NCI-H446 treated with DMSO at 0.1 percent for 48 hours (cell line): Measurements from ENCODE around the gene MTCH1.

Experiments used
- DNase-seq: peaks from one replicate; lab custom pipeline; 2025; lab: John Stamatoyannopoulos, UW

The MTCH1 gene

DNA sequence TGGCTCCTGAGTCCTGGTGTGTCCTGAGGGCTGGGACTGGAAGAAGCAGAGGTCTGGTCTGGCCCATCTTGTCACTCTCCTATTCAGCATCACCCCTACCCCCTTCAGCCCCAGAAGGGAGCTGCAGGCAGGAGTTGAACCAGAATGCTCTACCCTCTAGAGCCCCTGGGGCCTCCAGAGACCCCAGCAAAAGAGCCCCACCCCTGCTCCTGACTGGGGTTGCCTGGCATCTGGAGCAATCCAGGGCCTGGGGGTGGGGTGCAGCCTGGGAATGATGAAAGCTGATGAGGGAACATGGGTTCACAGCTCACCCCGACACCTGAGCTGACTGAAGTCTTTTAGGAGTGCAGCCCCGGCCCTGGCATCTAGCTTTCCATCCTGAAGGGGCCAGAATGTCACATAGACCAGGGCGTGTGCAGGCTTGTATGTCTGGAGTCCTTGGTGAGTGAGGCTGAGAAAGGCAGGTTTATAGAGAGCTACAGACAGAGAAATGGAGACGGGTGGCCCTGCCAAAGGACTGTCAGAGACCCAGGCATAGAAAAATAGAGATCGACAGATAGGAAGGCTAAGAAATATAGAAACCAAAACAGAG, 31.7 kb upstream of the MTCH1 start:
- no peak for DNase-seq

DNA sequence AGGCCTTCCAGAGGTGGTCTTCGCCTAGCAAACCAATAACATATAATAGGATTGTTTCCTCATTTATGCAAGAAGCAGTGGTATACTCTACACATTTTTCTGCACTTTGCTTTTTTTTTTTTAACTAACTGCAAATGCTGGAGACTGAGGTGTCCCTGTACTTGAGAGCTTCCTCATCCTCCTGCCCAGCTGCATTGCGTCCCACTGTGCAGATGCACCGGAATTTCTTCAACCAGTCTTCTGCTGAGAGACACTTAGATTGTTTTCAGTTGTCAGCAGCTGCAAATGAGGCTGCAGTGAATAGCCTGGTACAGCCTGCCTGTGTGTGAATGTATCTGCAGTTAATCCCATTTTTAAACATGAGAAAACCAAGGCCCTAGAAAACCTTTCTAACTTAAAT, 31.0 kb upstream of the MTCH1 start:
- DNase-seq: no peak

DNA sequence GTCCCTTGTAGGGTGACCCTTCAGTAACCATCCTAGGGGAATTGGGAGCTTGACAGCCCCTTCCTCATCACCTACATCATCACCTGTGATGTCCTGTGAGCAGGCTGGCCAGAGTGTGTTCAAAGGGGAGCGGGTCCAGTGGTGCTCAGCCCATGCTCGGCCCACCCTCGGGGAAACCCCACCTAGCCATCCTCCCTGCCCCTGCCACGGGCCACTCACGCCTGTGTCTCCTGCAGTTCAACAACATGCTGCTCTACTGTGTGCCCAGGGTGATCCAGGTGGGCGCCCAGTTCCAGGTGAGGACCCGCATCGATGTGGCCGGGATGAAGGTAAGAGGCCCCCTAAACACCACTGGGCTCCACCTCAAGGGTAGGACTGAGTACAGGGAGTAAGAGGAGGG, 29.5 kb upstream of the MTCH1 start:
- DNase-seq: no peak

DNA sequence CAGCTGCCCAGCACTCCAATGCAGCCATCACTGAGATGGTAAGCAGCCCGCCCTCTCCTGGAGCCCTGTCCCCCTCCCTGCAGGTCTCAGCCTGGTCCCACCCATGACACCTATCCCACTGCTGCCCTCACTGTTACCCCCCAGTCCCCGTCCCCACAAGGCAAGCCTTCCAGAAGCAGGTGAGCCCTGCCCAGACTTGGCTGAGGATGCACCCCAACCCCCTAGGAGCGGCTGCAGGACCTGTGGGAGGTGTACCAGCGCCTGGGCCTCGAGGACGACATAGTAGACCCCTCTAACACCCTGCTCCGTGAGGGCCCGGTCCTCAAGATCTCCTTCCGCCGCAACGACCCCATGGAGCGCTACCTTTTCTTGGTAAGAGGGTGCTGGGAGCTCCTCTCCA, 28.7 kb upstream of the MTCH1 start:
- DNase-seq: no peak

DNA sequence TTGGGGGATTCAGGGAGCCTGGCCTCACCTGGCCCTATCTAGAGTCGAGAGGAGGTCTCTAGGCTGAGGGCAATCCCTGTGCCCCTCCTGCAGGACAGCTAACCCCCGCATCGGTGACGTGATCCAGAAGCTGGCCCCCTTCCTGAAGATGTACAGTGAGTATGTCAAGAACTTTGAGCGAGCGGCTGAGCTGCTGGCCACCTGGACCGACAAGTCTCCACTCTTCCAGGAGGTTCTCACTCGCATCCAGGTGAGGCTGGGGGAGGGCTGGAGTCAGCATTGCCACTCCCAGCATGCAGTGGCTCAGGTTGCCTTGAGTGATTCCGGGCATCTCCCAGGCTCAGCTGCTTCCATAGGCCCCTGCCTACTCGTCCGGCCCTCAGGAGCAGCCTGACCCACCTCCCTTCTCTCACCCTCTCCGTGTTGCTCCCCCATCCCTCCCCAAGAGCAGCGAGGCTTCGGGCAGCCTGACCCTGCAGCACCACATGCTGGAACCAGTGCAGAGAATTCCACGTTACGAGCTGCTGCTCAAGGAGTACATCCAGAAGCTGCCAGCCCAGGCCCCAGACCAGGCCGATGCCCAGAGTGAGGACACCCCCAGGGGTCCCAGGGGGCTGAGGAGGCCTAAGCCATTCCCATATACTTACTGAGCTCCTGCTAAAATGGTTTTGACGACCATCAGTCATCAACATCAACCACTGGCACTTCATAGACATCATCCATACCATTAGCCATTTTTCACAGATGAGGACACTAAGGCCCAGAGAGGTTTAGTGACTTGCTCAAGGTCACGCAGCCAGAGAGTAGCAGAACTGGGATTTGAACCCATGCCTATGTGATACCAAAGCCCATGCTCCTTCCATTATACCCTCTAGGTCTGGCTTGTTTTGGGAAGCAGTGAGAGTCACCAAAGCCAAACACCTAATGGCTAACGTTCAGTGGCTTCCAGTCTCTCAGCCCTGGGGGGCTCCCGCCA, 27.8 kb upstream of the MTCH1 start:
- no peak for DNase-seq

DNA sequence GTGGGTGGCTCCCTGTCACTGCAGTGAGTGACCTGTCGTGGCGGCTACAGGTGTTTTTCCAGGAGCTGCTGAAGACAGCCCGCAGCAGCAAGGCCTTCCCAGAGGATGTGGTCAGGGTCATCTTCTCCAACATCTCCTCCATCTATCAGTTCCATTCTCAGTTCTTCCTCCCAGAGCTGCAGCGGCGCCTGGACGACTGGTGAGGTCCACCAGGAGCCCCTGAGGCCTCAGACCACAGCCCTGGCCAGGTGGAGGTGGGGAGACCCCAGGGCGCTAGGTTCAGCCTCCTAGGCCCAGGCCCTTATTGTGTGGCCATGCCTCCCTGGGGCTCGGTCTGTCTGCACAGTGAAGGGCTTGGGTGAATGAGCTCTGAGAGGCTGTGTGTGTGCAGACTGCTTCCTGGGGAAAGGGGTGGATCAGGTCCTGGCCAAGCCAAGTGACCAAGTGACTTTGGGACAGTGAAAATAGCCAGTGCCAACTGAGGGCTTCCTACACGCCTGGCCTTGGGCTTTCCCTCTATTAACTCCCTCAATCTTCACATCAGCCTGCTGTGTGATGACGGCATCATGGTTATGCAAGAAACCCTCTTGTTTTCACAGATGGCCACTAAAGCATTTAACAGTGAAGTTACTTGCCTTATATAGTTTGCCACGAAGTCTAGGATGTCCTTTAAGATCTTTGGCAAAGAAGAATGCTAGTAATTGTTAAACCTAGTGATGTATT, 25.8 kb upstream of the MTCH1 start:
- DNase-seq: no peak

DNA sequence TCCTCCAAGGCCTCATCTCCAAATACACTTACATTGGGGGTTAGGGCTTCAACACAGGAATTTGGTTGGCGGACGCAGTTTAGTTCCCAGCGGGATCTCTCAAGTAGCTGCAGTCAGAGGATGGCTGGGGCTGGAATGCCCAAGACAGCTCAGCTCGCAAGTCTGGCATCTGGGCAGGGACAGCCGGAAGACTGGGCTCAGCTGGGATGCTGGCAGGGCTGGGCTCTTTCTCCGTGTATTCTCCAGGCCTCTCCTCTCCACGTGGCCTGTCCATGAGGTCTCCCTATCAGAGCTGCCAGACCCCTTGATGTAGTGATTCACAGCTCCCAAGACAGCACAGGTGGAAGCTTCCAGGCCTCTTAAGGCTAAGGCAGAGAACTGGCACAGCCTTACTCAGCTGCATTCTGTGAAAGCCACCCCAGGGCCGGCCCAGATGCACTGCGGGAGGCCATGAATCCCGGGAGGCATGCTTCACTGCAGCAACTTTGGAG, 24.5 kb upstream of the MTCH1 start:
- peak; percentile 14 for DNase-seq

DNA sequence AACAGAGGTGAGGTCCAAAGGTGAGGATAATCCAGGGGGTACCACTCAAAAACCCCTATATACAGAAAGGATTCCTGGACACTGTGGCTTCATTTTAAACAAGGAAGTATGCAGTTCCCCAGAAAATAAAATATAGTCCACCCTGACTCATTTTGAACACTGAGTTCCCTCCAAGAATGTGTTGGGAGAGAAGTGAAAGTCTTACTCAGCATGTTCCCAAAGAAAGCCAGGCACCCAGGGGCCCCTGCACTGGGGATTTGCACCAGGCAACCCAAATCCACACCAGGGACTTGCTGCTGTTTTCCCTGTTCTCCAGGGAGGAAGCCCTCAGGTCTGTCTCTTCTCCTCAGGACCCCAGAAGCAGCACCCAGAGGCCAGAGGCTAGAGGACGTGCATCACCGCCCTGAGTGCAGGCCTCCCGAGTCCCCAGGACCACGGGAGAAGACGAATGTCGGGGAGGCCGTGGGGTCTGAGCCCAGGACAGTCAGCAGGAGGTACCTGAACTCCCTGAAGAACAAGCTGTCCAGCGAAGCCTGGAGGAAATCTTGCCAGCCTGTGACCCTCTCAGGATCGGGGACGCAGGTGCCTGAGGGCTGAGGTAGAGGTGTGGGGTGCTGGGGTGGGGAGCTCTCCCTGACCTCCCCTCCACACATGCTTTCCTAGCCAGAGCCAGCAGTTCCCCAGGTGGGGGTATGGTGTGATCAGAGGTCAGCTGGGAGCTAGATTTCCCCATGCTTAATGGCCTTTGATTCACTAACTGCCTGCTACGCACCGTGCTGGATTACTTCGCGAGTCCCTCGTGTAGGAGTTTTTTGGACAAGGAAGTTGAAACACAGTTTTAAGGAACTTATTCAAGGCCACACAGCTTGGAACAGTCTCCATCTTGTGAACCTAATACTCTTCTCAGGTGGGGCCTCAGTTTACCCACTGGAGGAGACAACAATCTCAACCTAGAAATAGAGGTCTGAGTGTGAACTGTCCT, 22.8 kb upstream of the MTCH1 start:
- no peak for DNase-seq

DNA sequence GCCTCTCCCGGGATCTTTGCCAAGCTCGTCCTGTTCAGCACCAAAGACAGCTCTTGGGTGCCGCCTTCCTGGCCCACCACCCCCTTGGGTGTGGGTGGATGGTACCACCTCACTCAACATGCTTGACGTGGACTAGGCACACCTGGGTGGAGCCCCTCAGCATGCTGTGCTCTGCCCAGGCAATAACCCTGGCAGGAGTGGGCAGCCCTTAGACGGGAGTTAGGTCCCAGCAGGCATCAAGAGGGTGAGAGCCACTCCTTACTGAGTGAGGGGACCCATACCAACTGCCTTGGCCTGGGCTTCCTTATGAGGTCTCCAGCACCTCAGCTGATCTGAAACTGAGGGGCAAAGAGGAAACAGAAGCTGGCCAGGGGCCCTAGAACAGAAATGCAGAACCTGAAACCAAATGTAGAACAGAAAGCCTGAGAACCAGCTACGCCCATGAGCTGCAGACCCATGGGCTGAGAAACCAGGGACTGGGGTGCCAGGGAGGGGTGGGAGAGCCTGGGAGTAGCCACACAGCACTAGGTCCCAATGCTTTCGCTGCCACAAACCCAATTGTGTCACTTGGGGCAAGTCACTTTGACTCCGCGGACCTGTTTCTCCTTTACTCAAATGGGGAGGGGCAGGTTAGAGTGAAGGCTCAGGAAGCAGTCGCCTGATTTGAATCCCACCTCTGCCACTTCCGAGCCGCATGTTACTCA, 21.5 kb upstream of the MTCH1 start:
- DNase-seq: no peak

DNA sequence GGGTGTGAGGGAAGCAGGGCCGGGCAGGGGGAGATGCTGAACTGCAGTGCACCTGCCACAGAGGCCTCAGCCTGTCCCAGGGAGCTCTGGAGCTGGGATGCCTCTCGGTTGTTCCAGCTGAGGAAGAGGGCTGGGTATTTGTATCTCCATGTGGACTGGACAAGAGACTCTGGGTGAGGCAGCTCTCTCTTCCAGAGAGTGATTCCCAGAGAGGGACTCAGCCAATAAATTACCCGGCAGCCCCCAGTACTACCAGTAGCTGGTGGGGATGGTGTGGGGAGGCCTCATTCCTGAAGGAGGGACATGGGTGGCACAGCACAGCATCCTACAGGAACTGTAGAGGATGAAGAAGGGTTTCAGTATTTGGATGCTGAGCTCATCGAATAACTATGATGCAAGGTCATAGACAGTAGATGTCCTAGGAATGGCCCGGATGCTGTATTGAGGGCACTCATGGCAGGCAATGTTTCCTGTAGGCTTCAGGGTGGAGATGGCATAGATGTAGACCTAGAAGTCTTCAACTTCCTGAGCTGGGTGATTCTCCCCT, 20.9 kb upstream of the MTCH1 start:
- DNase-seq: no peak

DNA sequence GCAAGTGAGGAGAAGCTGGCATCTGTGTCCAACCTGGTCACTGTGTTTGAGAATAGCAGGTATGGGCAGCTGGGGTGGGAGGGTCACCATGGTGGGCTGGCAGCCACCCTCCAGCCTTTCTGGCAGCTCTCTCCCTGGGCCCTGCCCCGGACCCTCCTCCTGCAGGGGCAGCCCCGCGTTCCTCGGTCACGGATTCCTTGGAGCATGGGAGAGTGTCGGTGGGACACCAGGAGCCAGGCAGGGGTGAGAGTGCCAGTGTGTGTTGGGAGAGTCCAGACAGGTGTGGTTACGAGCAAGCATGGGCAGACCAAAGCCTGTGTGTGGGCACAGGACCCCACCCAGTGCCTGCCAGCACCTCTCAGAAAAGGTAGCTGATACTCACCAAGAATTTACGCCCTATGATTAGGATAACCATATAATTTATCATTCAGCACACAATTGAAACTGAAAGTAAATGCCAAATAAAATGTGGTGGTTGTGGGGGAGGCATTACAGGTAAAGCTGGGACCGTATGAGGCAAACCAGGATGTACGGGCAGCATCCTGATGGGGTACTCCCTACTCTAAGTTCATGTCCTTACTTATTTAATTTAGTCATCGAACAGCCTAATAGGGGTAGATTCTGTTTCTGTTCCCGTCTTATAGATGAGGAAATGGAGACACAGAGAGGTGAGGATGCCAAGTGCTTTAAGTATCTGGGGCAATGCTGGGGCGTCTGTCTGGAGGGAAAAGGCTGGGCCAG, 20.0 kb upstream of the MTCH1 start:
- DNase-seq: no peak

DNA sequence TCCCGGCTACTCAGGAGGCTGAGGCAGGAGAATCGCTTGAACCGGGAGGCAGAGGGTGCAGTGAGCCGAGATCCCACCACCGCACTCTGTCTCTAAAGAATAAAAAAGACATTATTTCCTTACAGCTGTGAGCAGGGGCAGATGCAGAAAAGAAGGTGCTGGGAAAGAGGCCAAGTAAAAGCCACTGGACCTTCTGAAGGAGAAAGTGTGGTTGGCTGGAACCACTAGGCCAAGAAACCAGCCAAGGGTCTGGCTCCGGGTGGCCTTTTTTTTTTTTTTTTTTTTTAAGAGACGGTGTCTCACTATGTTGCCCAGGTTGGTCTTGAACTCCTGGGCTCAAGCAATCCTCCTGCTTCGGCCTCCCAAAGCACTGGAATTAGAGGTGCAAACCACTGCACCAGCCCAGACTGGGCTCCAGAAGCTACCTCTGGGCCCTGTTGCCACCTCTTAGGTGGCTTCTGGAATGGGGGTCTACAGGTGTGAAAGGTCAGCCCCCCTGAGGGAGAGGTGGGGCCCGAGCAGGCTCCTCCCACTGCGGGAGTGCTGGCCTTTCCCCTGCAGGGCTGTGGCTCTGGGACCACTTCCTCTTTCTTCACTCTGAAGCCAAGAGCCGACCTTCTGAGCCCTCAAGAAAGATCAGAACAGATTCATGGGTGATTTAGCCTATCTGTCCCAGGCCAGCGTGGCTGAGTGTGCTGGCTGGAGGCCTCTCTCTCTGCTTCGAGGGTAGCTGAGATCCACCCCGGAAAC, 19.2 kb upstream of the MTCH1 start, which contains the start of gene FGD2:
TSS of gene FGD2 (plus strand) at position 595 of the 750 bp plus-strand sequence. CDS start 163 bp downstream, outside the sequence.
- no peak for DNase-seq

DNA sequence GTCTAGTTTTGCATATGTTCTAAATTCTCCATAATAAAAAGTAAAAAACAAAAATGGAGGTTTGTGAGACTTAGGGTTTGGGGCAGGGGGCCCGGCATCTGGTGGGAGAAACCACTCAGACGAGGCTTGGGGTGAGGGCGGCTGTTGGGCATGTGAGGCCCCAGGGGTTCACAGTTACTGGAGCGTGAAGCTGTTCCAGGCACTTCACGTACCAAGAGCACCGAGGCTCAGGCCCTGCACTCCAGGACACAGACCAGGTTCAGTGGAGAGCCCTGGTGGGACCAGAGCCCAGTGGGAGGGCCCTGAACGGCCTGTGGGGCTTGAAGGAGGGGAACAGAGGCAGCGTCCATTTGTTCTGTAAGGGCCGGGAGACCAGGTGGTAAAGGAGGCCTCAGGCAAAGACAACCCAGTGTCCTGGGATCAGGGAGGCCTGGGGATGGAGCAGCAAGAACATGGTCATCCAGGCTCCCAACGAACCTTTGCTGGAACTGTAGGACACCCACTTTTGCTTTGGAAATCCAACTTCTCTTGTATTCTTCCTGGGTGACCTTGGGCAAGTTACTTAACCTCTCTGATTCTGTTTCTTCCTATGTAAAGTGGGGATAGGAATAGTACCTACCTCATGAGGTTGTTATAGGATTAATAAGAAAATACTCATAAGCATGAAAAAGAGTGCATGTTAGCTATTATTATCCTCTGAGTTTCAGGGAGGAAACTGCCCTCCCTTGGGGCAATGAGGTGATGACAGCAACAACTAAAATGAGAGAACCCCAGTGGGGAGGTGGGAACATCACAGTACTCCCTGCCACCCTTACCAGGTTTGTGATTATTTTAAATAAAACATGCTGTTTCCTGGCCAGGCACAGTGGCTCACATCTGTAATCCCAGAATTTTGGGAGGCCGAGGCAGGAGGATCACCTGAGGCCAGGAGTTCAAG, 18.3 kb upstream of the MTCH1 start:
- no peak for DNase-seq

DNA sequence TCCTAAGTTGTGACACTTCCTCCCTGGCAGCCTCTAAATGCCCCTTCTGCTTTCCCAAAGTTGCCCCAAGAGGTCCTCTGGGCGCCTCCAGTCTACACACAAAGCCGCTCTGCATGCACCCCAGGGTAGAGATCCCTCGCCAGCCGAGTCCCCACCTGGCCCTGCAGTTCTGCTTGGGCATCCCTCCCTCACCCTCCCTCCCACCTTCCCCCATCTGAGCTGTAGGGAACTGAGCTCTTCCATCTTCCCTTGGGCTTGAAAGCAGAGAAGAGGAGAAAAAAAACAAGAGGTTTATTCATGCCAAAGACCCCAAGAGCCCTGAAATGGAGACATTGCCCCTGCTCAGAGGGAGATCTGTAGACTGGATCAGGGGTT, 13.7 kb upstream of the MTCH1 start:
- DNase-seq: no peak

DNA sequence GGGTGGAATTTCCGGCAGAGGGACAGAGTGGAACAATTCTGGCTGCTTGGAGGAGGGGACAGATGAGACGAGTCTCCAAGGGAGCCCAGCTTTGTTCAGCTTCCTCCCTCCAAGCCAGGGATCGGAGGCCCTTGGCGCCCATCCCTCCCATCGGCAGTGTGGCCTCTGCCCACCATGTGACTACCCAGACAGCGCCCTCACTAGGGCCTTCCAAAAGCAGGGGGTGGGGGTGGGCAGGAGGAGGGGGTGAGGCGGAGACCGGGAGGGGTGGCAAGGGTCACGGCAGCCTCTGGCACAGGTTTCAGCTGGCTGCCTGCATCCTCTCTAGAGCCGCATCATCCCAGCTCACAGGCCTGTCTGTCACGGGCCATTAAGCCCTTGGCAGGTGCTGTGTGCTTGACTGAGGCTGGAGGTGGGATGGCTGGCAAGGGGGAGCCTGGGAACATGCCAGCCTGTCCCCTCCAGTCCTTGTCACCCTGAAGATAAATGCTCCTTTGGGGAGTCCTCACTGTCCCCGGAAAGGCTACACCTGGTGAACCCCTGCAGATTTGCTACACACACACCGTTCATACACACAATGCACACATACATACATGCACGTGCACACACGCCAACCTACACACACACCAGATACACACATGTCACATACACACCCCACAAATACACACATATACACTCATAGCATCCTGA, 13.2 kb upstream of the MTCH1 start:
- peak; percentile 81 for DNase-seq

DNA sequence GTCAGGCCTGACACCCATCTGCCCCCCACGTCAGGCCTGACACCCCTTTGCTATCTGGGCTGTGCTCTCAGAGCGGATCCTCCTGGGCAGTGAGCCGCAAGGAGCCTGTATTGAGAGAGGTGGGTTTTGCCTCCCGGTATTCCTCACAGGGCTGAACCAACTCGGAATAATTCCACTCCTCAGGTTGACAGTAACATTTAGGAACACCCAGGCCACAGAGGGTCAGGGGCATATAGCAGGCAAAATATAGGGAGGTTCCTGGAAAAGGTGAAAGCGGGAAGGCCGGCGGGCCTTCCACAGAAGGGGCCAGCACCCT, 12.7 kb upstream of the MTCH1 start:
- no peak for DNase-seq
